ENCODE data around the gene PHLDA1. TPM values are rescaled to one million over a fixed set of nuclear protein-coding genes. Genes with fewer than 3 reads are reported as not detected.

Gene PHLDA1
- polyA plus RNA-seq, 1 of the 3 experiments (the other 2 are of a cell fraction), result 26.2 TPM

- Histone ChIP-seq H3F3A (replicated peaks; ENCODE audit: insufficient read depth) (peaks cover 65% of the 10 kb centered on the region), H4K20me1 (ENCODE audit: insufficient read depth) (no peaks in the 10 kb centered on the region; the same call in 1 of the 2 replicates), H3K9me3 (no peaks in the 10 kb centered on the region), H3K9me2 (no peaks in the 10 kb centered on the region), H3K4me1 (ENCODE audit: control insufficient read depth in 1 of 2, insufficient read depth in 2 of 2, low read depth in 1 of 2, low read length in 1 of 2) (peaks cover 0 to 20% of the 10 kb centered on the region in 2 experiments; a peak in 3 of 4 replicates), H3K79me2 (ENCODE audit: insufficient read depth) (peaks cover 16% of the 10 kb centered on the region), H3K27ac (ENCODE audit: low read depth in 2 of 2, low read length in 1 of 2) (peak overlapping the region in 1 of 2 experiments; percentile 99; a peak in 1 of 4 replicates), H3K27me3 (ENCODE audit: insufficient read depth) (no peaks in the 10 kb centered on the region), H3K4me2 (no peak overlapping the region), H3K4me3 (ENCODE audit: low read depth in 2 of 2, low read length in 1 of 2) (no peak overlapping the region), H3K9ac (no peak overlapping the region), H2AFZ (ENCODE audit: low read depth) (no peak overlapping the region), H3K36me3 (replicated peaks in 1 of 2; ENCODE audit: control insufficient read depth in 1 of 2, insufficient read depth in 2 of 2, low read length in 1 of 2) (peaks cover 8 to 12% of the 10 kb centered on the region in 2 experiments)
- no peak for DNase-seq
- ChIA-PET CTCF (no interaction called here), POLR2A (no interaction called here)
- 86% methylated on average over 2 of the region's 2 CpGs for WGBS (ENCODE audit: low lambda C conversion rate)
- TF ChIP-seq NRF1 (IDR thresholded peaks at IDR 0.05; ENCODE audit: low read depth, low read length) (no peak), FOXJ3 (CRISPR knock-in tag; IDR thresholded peaks at IDR 0.05) (no peak), TCF12 (IDR thresholded peaks at IDR 0.05) (no peak), NFIC (IDR thresholded peaks at IDR 0.05; ENCODE audit: borderline replicate concordance) (no peak), TAF1 (IDR thresholded peaks at IDR 0.05; ENCODE audit: borderline replicate concordance, low read depth, low read length) (no peak), USF2 (IDR thresholded peaks at IDR 0.05; ENCODE audit: borderline replicate concordance, low read depth, low read length) (no peak), EP300 (IDR thresholded peaks at IDR 0.05; ENCODE audit: borderline replicate concordance in 1 of 2, low read depth in 1 of 2, low read length in 1 of 2) (no peak), POLR2AphosphoS5 (IDR thresholded peaks at IDR 0.05; ENCODE audit: low read depth, low read length) (no peak), YY1 (IDR thresholded peaks at IDR 0.05; ENCODE audit: low read depth) (no peak), RAD21 (IDR thresholded peaks at IDR 0.05; ENCODE audit: low read length) (no peak), TEAD4 (IDR thresholded peaks at IDR 0.05; ENCODE audit: borderline replicate concordance, insufficient read depth) (no peak), EZH2phosphoT487 (IDR thresholded peaks at IDR 0.05; ENCODE audit: borderline replicate concordance, low read depth) (no peak), SMC3 (IDR thresholded peaks at IDR 0.05; ENCODE audit: low read depth, low read length) (no peak), CHD2 (IDR thresholded peaks at IDR 0.05; ENCODE audit: low read length, partially characterized antibody) (no peak)
- TF ChIP-seq, protein P1, sequence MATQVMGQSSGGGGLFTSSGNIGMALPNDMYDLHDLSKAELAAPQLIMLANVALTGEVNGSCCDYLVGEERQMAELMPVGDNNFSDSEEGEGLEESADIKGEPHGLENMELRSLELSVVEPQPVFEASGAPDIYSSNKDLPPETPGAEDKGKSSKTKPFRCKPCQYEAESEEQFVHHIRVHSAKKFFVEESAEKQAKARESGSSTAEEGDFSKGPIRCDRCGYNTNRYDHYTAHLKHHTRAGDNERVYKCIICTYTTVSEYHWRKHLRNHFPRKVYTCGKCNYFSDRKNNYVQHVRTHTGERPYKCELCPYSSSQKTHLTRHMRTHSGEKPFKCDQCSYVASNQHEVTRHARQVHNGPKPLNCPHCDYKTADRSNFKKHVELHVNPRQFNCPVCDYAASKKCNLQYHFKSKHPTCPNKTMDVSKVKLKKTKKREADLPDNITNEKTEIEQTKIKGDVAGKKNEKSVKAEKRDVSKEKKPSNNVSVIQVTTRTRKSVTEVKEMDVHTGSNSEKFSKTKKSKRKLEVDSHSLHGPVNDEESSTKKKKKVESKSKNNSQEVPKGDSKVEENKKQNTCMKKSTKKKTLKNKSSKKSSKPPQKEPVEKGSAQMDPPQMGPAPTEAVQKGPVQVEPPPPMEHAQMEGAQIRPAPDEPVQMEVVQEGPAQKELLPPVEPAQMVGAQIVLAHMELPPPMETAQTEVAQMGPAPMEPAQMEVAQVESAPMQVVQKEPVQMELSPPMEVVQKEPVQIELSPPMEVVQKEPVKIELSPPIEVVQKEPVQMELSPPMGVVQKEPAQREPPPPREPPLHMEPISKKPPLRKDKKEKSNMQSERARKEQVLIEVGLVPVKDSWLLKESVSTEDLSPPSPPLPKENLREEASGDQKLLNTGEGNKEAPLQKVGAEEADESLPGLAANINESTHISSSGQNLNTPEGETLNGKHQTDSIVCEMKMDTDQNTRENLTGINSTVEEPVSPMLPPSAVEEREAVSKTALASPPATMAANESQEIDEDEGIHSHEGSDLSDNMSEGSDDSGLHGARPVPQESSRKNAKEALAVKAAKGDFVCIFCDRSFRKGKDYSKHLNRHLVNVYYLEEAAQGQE (IDR thresholded peaks at IDR 0.05; ENCODE audit: low read depth, low read length), result no peak
- TF ChIP-seq, protein P2, sequence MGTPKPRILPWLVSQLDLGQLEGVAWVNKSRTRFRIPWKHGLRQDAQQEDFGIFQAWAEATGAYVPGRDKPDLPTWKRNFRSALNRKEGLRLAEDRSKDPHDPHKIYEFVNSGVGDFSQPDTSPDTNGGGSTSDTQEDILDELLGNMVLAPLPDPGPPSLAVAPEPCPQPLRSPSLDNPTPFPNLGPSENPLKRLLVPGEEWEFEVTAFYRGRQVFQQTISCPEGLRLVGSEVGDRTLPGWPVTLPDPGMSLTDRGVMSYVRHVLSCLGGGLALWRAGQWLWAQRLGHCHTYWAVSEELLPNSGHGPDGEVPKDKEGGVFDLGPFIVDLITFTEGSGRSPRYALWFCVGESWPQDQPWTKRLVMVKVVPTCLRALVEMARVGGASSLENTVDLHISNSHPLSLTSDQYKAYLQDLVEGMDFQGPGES (IDR thresholded peaks at IDR 0.05; ENCODE audit: low read depth, low read length), result no peak
These were observed 8.4 kb downstream of the PHLDA1 start for GRCh38 chr12:76023069-76023690.

All from SK-N-SH (cell line).